Pulmonary artery endothelial cell (primary cell): ENCODE results near the gene ZNF644. TPM values are rescaled to one million over a fixed set of nuclear protein-coding genes. Genes with fewer than 3 reads are reported as not detected.

Experiments
- DNase-seq: peaks from one replicate; pipeline ENCODE4 v3.0.0-alpha.2; 2011; ENCODE audit warnings: low read depth, low spot score
- total RNA-seq: library from RNA; depleted of rRNA; stranded (reverse); fragments of >200 nt; gene quantifications from 2 replicates; pipeline ENCODE4 v1.2.3, GENCODE V29; 2014

ZNF644 gene
- total RNA-seq, 1 donor from 2014 or later: 47.5 TPM

- DNase-seq: no peak
These were observed 32.5 kb downstream of the ZNF644 start for GRCh38 chr1:90989302-90989701.

GRCh38 chr1:90987841-90988240, 34.0 kb downstream of the ZNF644 start:
- DNase-seq: no peak

GRCh38 chr1:90986953-90987352, 34.9 kb downstream of the ZNF644 start:
- DNase-seq: no peak

- DNase-seq: no peak
These were observed 44.3 kb downstream of the ZNF644 start for GRCh38 chr1:90977522-90977921.

GRCh38 chr1:90973897-90974798, 47.7 kb downstream of the ZNF644 start:
- DNase-seq: no peak

GRCh38 chr1:90970208-90970607, 51.6 kb downstream of the ZNF644 start:
- DNase-seq: no peak

GRCh38 chr1:90969241-90969640, 52.6 kb downstream of the ZNF644 start:
- no peak for DNase-seq

- no peak for DNase-seq
These were observed 57.3 kb downstream of the ZNF644 start for GRCh38 chr1:90964444-90965035.

- DNase-seq: no peak
These were observed 58.2 kb downstream of the ZNF644 start for GRCh38 chr1:90963651-90964050.

GRCh38 chr1:90963236-90963635, 58.6 kb downstream of the ZNF644 start:
- DNase-seq: no peak

- DNase-seq: no peak
These were observed 62.3 kb downstream of the ZNF644 start for GRCh38 chr1:90959352-90960206.

- DNase-seq: no peak
These were observed 64.3 kb downstream of the ZNF644 start for GRCh38 chr1:90957497-90957896.

GRCh38 chr1:90955769-90956168, 66.1 kb downstream of the ZNF644 start:
- DNase-seq: no peak

- no peak for DNase-seq
These were observed 68.9 kb downstream of the ZNF644 start for GRCh38 chr1:90952906-90953305.

- DNase-seq: no peak
These were observed 70.8 kb downstream of the ZNF644 start for GRCh38 chr1:90951009-90951408.

- DNase-seq: no peak
These were observed 73.5 kb downstream of the ZNF644 start for GRCh38 chr1:90948301-90948700.

- DNase-seq: no peak
These were observed 75.2 kb downstream of the ZNF644 start for GRCh38 chr1:90946630-90947029.

- DNase-seq: no peak
These were observed 76.5 kb downstream of the ZNF644 start for GRCh38 chr1:90945287-90945686.

- DNase-seq: no peak
These were observed 77.9 kb downstream of the ZNF644 start for GRCh38 chr1:90943966-90944365.

GRCh38 chr1:90940746-90941145, 81.1 kb downstream of the ZNF644 start:
- DNase-seq: no peak

GRCh38 chr1:90936731-90937130, 85.1 kb downstream of the ZNF644 start:
- DNase-seq: no peak

GRCh38 chr1:90936061-90936460, 85.8 kb downstream of the ZNF644 start:
- DNase-seq: no peak
